AG04449 (cell line): ENCODE results near the gene GTF2E1.

Experiments used
- CTCF ChIA-PET: fragments of 350-600 bp; formaldehyde crosslinking; extraction: SDS; loops from one replicate; lab custom pipeline; 2021; ENCODE audit warnings: antibody characterized with exemption; lab: Yijun Ruan, JAX
- POLR2A ChIA-PET: fragments of 400-600, 350-600 bp; formaldehyde crosslinking; extraction: SDS; loops from one replicate; lab custom pipeline; 2020; ENCODE audit warnings: antibody characterized with exemption, inconsistent platforms; lab: Yijun Ruan, JAX
- DNase-seq: peaks from one replicate; pipeline ENCODE4 v3.0.0-alpha.2; 2010; ENCODE audit warnings: low read depth, low spot score
- H3K4me3 ChIP-seq: 2 replicates; pipeline ENCODE4 v1.5.1; 2011; ENCODE audit warnings: low read depth, mild to moderate bottlenecking, control low read depth, low read length
- CTCF ChIP-seq: IDR thresholded peaks from one replicate; pipeline ENCODE4 v1.5.1; 2011; ENCODE audit warnings: mild to moderate bottlenecking, moderate library complexity, low read length, control low read depth, inconsistent platforms; ENCODE audit not compliant: insufficient read depth; ENCODE audit errors: missing control alignments

Gene GTF2E1

DNA sequence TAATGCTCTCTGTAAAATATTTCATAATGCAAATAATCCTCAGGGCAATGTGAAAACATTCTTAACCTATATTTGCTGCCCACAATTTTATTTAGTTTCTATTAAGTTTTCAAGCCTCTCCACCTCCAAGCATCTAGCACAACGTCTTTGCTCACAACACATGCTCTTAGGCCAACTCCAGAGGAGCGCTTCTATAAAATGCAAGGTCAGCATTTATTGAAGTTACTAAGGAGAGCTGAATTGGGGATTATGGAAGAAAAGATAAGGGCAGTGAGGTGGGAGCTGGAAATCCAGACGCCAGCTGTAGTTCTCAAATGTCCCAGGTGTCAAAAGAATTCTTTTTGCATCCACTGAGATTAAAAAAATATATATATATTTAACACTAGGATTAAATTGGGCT is 1.2 kb upstream of the GTF2E1 start:
- H3K4me3 ChIP-seq: peak overlapping the region; percentile 31
- DNase-seq: no peak
- CTCF ChIA-PET: interaction anchor here (1.0 kb wide), 1 partner anchor 53 kb away, joined by 3 read pairs; no protein-coding TSS in a partner anchor
- TF ChIP-seq CTCF: no peak
- POLR2A ChIA-PET: no interaction called here

- CTCF ChIA-PET: no interaction called here
- POLR2A ChIA-PET: no interaction called here
- TF ChIP-seq CTCF: no peak
- H3K4me3 ChIP-seq: peak overlapping the region; percentile 93
- DNase-seq: no peak
Observed at GRCh38 chr3:120741837-120742197, 727 bp upstream of the GTF2E1 start.

DNA sequence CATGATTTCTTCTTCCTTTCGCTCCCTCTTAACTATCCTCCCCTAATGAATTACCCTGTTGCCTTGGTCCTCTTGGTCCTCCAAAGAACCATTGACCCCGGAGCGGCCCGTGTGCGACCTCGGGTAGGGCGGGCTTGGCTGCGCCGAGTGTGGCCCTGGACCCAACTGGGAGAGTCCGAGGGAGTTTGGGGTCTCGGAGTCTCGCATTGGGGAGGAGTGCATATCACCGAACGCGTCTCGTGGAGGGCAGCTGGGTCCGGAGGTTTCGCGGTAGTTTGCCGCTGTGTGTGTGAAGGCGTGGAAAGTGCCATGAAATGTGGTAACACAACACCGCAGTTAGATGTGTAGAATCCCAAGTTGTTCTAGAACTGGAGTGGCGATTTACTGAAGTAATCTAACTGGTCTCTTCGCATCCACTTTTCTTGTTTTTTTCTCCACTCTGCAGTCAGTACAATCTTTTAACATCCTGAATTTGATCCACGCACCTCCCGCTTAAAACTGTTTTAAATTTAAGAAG is 363 bp downstream of the GTF2E1 start:
- H3K4me3 ChIP-seq: peak overlapping the region; percentile 88
- no peak for DNase-seq
- TF ChIP-seq CTCF: no peak
- ChIA-PET POLR2A (interaction anchor here (0.7 to 1.0 kb wide), 2 partner anchors 64 to 147 kb away, joined by 3 to 4 read pairs; partner anchors contain the start of gene NDUFB4), CTCF (interaction anchor here (0.9 to 1.4 kb wide), 3 partner anchors 20 to 50 kb away, joined by 3 to 4 read pairs (median 4); no protein-coding TSS in a partner anchor)

- DNase-seq: no peak
- ChIA-PET POLR2A (interaction anchor here (1.0 kb wide), 1 partner anchor 65 kb away, joined by 4 read pairs; no protein-coding TSS in a partner anchor), CTCF (interaction anchor here (0.9 to 2.6 kb wide), 5 partner anchors 19 to 185 kb away, joined by 3 to 13 read pairs (median 4); no protein-coding TSS in a partner anchor)
- H3K4me3 ChIP-seq: peak overlapping the region; percentile 88
- no peak for TF ChIP-seq CTCF
Observed at GRCh38 chr3:120743556-120744195, 1.1 kb downstream of the GTF2E1 start.

GRCh38 chr3:120745466-120745865 is 2.9 kb downstream of the GTF2E1 start:
- no peak overlapping the region for H3K4me3 ChIP-seq
- POLR2A ChIA-PET: no interaction called here
- CTCF ChIA-PET: interaction anchor here (2.1 to 2.6 kb wide), 2 partner anchors 50 to 187 kb away, joined by 9 to 13 read pairs; no protein-coding TSS in a partner anchor
- no peak for DNase-seq
- no peak for TF ChIP-seq CTCF

GRCh38 chr3:120749843-120750242 is 7.3 kb downstream of the GTF2E1 start:
- TF ChIP-seq CTCF: no peak
- ChIA-PET POLR2A (no interaction called here), CTCF (no interaction called here)
- no peak for DNase-seq
- no peak overlapping the region for H3K4me3 ChIP-seq
